Measurements from ENCODE around the gene PGLYRP2.
"Not testable (repeated sequence)": the region's sequence is repeated elsewhere in the genome, so short reads cannot be mapped to it uniquely, and the experiment has no call there.

The PGLYRP2 gene

GRCh38 chr19:15487038-15487437, 7.7 kb upstream of the PGLYRP2 start:
- no peak for DNase-seq

DNA sequence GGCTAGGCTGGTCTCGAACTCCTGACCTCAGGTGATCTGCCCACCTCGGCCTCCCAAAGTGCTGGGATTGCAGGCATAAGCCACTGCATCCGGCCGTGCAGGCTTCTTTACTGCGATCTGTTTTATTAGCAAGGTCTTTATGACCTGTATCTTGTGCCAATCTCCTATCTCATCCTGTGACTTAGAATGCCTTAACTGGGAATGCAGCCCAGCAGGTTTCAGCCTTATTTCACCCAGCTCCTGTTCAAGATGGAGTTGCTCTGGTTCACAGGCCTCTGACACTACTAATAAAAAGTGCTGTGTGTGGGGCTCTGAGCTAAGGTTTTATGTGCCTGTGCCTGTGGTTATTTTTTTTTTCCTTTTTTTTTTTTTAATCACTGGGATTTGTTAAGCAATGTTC, 6.5 kb upstream of the PGLYRP2 start:
- DNase-seq = not testable (repeated sequence)

DNA sequence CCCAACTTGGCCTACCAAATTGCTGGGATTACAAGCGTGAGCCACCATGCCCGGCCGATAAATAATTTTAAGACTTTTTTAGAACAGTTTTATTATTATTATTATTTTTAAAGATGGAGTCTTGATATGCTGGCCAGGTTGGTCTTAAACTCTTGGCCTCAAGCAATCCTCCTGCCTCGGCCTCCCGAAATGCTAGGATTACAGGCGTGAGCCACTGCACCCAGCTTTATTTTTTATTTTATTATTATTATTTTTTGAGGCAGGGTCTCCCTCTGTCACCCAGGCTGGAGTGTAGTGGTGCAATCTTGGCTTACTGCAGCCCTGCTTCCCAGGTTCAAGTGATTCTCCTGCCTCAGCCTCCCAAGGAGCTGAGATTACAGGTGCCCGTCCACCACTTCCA, 1.7 kb upstream of the PGLYRP2 start:
- not testable (repeated sequence) for DNase-seq

- no peak for DNase-seq
Observed at GRCh38 chr19:15476325-15476724, 3.0 kb downstream of the PGLYRP2 start.

GRCh38 chr19:15475611-15476010, 3.7 kb downstream of the PGLYRP2 start:
- DNase-seq = no peak

DNA sequence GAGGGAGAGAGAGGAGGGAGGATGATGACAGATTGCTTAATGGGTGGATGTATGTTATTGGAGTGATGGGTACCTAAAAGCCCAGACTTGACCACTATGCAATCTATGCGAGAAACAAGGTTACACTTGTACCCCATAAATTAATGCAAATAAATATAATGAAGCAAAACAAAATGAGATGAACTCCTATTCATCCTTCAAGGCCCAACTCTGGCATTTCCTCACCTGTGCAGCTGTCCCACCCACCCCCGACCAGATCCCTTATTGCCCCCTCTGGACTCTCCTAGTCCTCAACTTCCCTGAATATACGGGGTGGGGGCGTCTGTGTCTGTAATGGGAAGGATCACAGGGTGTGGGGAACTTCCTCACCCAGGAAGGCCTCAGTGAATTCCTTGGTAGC, 4.1 kb downstream of the PGLYRP2 start:
- no peak for DNase-seq

DNA sequence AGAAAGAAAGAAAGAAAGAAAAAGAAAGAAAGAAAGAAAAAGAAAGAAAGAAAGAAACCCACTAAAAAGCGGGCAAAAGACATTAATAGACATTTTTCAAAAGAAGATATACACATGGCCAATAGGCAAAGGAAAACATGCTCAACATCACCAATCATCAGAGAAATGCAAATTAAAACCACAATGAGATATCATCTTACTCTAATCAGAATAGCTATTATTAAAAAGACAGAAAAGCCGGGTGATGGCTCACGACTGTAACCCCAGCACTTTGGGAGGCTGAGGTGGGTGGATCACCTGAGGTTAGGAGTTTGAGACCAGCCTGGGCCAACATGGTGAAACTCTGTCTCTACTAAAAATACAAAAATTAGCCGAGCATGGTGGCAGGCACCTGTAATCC, 5.5 kb downstream of the PGLYRP2 start:
- DNase-seq = not testable (repeated sequence)

- DNase-seq = no peak
Observed at GRCh38 chr19:15471639-15472101, 7.6 kb downstream of the PGLYRP2 start.

DNA sequence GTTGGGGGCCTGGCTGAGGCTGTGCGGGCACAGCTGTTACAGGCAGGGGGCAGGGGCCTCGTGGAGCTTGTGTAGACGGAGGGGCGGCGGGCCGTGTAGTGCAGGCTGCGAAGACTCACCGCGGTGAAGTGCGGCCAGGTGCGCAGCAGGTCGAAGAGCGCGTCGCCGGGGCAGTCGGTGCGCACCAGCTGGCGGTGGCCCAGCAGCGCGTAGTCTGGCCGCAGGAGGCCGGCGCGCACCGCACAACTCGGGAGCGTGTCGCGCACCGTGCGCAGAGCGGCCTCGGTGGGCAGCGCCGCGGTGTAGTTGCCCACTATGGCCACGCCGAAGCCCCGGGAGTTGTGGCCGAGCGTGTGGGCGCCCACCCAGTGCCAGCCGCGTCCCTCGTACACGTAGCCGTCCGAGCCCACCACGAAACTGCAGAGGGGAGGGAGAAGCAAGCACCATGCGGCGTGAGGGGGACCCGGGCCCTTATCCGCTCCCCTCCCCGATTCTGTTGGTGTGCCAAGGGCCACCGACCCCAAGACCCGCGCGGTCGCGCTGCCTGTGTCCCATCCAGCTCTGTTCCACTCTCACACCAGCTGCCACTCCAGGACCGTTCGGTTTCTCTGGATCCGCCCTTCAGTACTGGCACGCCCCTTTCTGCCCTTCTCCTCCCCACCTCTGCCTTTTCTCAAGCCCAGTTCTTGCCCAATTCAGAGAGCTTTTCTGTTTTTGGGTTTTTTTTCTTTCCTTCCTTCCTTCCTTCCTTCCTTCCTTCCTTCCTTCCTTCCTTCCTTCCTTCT, 9.6 kb downstream of the PGLYRP2 start:
- peak; percentile 51 for DNase-seq

GRCh38 chr19:15468675-15469512, 10.4 kb downstream of the PGLYRP2 start:
- DNase-seq = no peak

DNA sequence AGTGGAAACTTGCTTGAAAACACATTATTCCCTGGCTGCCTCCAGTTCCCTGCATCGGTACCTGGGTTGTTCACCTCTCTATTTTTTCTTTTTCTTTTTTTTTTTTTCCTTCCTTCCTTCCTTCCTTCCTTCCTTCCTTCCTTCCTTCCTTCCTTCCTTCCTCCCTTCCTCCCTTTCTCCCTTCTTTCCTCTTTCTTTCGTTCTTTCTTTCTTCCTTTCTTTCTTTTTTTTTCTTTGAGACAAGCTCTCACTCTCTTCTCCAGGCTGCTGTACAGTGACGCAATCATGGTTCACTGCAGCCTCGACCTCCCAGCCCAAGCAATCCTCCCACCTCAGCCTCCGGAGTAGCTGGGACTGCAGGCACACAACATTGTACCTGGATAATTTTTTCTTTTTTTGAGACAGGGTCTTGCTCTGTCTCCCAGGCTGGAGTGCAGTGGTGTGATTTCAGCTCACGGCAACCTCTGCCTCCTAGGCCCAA, 11.5 kb downstream of the PGLYRP2 start:
- no peak for DNase-seq

DNA sequence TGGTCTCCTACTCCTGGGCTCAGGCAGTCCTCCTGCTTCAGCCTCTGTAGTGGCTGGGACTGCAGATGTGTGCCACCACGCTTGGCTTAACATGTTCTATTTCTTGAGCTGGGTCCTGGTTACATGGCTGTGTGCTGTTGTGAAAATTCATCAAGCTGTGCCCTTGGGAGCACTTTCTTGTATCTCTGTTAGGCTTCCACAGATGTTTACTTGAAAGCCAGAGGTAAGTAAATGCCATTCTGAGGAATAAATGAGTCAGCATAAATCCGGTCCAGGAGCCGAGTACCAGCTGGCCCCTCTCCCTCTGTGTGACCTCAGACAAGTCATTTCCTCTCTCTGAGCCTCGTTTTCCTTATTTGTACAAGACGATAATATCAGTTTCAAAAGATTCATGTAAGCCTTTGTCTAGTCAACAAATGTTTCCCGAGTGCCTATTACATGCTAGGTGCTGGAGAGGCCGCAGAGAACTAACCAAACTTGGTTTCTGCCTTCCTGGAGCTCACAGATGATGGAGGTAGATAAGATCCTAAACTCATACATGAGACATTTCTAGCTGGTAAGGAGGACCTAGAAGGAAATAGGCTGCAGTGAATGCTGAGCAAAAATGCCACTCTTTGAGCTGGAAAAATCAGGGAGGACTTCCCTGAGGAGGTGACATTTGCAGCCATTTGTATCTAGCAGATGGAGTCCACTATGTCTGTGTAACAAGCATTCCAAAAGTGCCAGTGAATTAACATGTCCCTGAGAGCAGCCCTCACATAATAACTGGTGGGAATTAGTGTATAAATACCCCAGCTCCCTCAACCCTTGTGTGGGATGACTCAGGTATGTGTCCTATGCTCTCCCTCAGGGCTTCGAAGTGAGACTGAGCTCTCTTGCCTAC, 12.2 kb downstream of the PGLYRP2 start:
- peak; percentile 77 for DNase-seq

- DNase-seq = peak; percentile 80
Observed at GRCh38 chr19:15464394-15465385, 14.6 kb downstream of the PGLYRP2 start, which contains the start of gene RASAL3. Gene RASAL3, minus strand, starts transcription at chr19:15464544. Its CDS starts 186 bp downstream, at chr19:15464358.

- DNase-seq = peak; percentile 83
Observed at GRCh38 chr19:15463861-15464371, 15.4 kb downstream of the PGLYRP2 start.

DNA sequence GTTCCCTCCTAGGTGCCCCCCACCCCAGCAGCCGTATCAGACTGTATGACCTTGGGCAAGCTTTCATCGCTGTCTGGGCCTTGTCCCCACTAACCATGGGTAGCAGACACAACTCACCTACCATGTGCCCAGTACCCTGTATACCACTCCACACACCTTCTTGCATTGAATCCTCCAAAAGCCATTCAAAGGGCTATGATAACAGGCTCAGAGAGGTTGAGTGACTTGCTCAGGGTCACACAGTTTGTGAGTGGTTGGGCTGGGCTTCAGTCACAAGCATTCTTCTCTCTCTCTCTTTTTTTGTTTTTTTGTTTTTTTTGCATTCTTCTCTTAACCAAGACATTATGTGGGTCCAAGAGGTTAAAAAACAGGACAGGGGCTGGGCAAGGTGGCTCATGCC, 17.6 kb downstream of the PGLYRP2 start:
- DNase-seq = no peak

DNA sequence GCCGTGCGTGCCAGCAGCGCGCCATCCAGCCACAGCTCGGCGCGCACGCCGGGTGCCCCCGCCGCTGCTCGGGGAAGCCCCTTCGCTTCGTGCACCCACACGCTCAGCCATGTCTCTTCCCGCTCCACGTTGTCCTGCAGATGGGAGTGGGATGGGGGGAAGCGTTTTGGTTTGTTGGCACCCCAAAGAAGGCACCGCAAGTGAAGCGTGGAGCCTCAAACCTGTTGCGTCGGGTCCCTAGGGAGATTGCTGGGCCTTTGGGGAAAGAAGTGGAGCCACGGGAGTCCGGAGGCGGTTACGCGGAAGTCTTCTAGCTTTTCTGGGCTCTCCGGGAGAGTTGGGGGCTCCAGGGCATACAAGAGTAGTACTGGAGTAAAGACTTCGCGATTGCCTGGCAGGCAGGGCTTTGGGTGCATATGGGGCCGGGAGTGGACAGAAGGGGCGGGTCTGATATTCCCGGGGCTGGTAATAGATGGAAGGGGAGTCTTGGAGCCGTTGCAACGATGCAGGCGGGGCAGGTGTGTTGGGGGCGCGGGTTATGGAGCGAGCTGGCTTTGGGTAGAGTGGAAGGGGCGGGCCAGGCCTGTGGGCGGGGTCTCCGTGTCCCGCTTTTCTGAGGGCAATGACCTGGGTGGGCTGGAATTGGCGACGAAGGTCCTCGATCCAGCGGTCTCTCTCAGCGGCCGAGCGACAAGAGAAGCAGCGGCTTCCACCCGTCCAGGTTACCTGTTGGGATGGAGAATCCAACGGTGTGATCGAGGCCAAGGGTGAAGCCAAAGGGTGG, 21.4 kb downstream of the PGLYRP2 start:
- no peak for DNase-seq

GRCh38 chr19:15456871-15457700, 22.2 kb downstream of the PGLYRP2 start:
- DNase-seq = peak; percentile 40

DNA sequence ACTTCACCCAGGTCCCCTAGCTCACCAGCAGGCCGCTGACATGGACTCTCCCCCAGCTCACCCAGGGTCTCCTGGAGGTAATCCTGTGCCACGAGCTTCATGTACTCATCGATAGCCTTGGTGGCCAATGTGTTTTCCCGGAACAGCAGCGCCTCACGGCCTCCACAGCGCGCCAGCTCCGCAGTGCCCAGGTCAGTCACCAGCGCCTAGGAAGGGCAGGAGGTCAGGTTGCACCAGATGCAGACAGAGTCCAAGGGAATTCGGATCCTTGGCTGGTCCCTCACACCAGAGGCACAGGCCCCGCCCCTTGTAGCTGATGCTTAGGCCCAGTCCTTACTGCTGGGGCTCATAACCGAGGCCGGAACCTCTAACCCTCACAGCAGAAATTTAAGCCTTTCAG, 22.9 kb downstream of the PGLYRP2 start:
- no peak for DNase-seq

DNA sequence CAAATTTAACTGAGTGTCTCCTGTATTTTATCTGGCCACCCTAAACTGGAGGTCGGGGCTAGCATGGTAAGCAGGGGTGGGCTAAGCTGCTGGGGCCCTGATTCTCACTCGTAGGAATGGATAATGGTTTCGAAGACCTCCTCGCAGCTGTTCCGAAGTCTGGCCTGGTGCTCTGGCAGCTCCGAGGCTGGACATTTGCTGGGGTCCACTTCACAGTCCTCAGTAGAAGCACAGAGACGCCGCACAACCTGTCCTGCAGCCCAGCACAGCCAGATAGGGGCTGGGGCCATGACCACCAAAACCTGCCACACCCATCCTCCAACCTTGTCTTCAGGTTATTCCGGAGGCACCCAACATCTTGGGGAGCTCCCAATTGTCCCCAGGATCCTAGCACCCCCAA, 23.3 kb downstream of the PGLYRP2 start:
- DNase-seq = no peak

Data from stimulated activated CD4-positive, alpha-beta T cell treated with anti-CD3 and anti-CD28 coated beads, Interleukin-15, amount 100 ng/mL, for 24 hours (primary cell).